Kidney (tissue), 14 donors: ENCODE measurements around the gene ZDHHC3. TPM values are rescaled to one million over a fixed set of nuclear protein-coding genes. Genes with fewer than 3 reads are reported as not detected.

Experiments
- DNase-seq, 5 donors: peaks; one replicate each; pipeline ENCODE4 v3.0.0-alpha.2; 2013 to 2020
- FAIRE-seq: peaks from 2 replicates; lab custom pipeline; 2012; peaks lifted over from hg19 to GRCh38; lab: Jason Lieb, UNC
- H3K27ac ChIP-seq, 2 donors: one replicate each; pipeline ENCODE4 v1.7.0; 2013; ENCODE audit warnings: low read depth in 2 of 2, low read length in 2 of 2, inconsistent platforms in 1 of 2
- H3K27me3 ChIP-seq: one replicate; pipeline ENCODE4 v1.7.1; 2013; ENCODE audit warnings: low read length, inconsistent platforms; ENCODE audit not compliant: control insufficient read depth, insufficient read depth
- H3K36me3 ChIP-seq, 3 donors: one replicate each; pipeline versions ENCODE4 v1.7.0 to v1.7.1; 2013; ENCODE audit warnings: low read length in 3 of 3, control low read depth in 1 of 3, inconsistent platforms in 1 of 3; ENCODE audit not compliant: insufficient read depth in 3 of 3, control insufficient read depth in 2 of 3
- H3K4me1 ChIP-seq, 3 donors: one replicate each; pipeline versions ENCODE4 v1.7.0 to v1.7.1; 2013; ENCODE audit warnings: low read length in 3 of 3, inconsistent platforms in 1 of 3, low read depth in 1 of 3; ENCODE audit not compliant: control insufficient read depth in 2 of 3, insufficient read depth in 2 of 3
- H3K4me3 ChIP-seq, 3 donors: one replicate each; pipeline versions ENCODE4 v1.7.0 to v1.8.1; 2013; ENCODE audit warnings: low read length in 3 of 3, control low read depth in 1 of 3, inconsistent platforms in 1 of 3
- H3K9ac ChIP-seq, 3 donors: one replicate each; pipeline versions ENCODE4 v1.7.0 to v1.7.1; 2013; ENCODE audit warnings: low read length in 3 of 3, control low read depth in 1 of 3, inconsistent platforms in 1 of 3
- H3K9me3 ChIP-seq, 3 donors: one replicate each; pipeline versions ENCODE4 v1.7.0 to v1.7.1; 2013; ENCODE audit warnings: low read length in 3 of 3, control low read depth in 1 of 3, inconsistent platforms in 1 of 3; ENCODE audit not compliant: control insufficient read depth in 2 of 3, insufficient read depth in 1 of 3
- intact Hi-C: fragments of 100-400 bp; cut with DNase I; formaldehyde crosslinking; loops from one replicate; pipeline ENCODE4 v1.11.1; 2022
- polyA plus RNA-seq: library from polyadenylated mRNA; stranded (reverse); fragments of 350-450 nt; fragmentation: Illumina TruSeq; extraction: RNeasy Lipid Tissue Mini Kit (QIAGEN cat#74804); gene quantifications from one replicate; pipeline ENCODE4 v1.2.3, GENCODE V29; 2014; ENCODE audit warnings: low read depth, low replicate concordance; ENCODE audit not compliant: insufficient read depth
- total RNA-seq: library from RNA; stranded (reverse); fragmentation: NEBNext Ultra II Directional; extraction: Animal tissue kit (Norgen Biotek cat#: 25700); gene quantifications from one replicate; pipeline ENCODE4 v1.2.1, GENCODE V29; 2021
- TF ChIP-seq, protein P1 (sequence below): IDR thresholded peaks from 3 replicates; pipeline ENCODE4 v1.5.1; 2012; ENCODE audit warnings: mild to moderate bottlenecking, moderate library complexity, borderline replicate concordance; ENCODE audit not compliant: insufficient read depth; ENCODE audit errors: extremely low read depth
- donor health status: control.
- donor health status: control.
- donor health status: control.
- donor health status: control.
- donor health status: control.
- donor health status: DM: yes; HTN: yes; CAD: no.
- donor health status: Normal renal cell carcinoma (clear cell type).

ZDHHC3 gene
- total and polyA plus RNA-seq, 2 donors from 2014 or later = 60.2 to 71.5 TPM

GRCh38 chr3:44923632-44924456 lies 52.1 kb downstream of the ZDHHC3 start:
- no peak for DNase-seq

DNA sequence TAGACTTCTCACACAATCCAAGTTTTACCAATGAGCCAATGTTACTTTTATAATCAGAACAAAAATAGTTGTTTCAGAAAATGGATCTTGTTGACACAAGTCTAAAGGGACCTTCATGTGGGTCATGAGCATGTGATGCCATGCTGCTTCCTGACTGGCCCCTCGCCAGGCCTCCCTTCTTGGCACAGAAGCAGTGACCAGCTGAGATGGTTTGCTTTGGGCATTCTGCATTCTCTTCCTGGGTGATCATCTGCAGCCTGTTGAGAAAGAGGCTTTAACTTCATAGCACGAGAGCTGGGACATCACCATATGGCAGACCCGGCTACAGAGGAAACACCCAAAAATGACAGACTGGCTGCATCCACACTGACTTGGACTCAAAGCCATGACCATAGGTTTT lies 55.9 kb downstream of the ZDHHC3 start:
- intact Hi-C loops = no loop called here
- Histone ChIP-seq H3K27me3 (no peaks in the 10 kb centered on the region), H3K27ac (no peak overlapping the region), H3K9me3 (no peaks in the 10 kb centered on the region), H3K4me3 (no peak overlapping the region), H3K36me3 (peaks cover 0 to 7% (median 0%) of the 10 kb centered on the region in 3 donors), H3K4me1 (peaks cover 0 to 2% (median 0%) of the 10 kb centered on the region in 3 donors), H3K9ac (no peak overlapping the region)
- TF ChIP-seq, protein P1, sequence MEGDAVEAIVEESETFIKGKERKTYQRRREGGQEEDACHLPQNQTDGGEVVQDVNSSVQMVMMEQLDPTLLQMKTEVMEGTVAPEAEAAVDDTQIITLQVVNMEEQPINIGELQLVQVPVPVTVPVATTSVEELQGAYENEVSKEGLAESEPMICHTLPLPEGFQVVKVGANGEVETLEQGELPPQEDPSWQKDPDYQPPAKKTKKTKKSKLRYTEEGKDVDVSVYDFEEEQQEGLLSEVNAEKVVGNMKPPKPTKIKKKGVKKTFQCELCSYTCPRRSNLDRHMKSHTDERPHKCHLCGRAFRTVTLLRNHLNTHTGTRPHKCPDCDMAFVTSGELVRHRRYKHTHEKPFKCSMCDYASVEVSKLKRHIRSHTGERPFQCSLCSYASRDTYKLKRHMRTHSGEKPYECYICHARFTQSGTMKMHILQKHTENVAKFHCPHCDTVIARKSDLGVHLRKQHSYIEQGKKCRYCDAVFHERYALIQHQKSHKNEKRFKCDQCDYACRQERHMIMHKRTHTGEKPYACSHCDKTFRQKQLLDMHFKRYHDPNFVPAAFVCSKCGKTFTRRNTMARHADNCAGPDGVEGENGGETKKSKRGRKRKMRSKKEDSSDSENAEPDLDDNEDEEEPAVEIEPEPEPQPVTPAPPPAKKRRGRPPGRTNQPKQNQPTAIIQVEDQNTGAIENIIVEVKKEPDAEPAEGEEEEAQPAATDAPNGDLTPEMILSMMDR = no peak
- FAIRE-seq (no peak), DNase-seq (no peak)

More at GRCh38 chr3:44923632-44924456, 52.1 kb downstream of the ZDHHC3 start:
- Histone ChIP-seq H3K9ac (no peak overlapping the region), H3K9me3 (no peaks in the 10 kb centered on the region), H3K36me3 (peaks cover 0 to 20% (median 15%) of the 10 kb centered on the region in 3 donors), H3K27ac (no peak overlapping the region), H3K4me3 (no peak overlapping the region), H3K4me1 (peaks cover 0 to 2% (median 0%) of the 10 kb centered on the region in 3 donors), H3K27me3 (no peaks in the 10 kb centered on the region)
- FAIRE-seq = no peak
- TF ChIP-seq, protein P1 = no peak
- intact Hi-C loops = no loop called here

GRCh38 chr3:44918581-44918980 lies 57.4 kb downstream of the ZDHHC3 start:
- Histone ChIP-seq H3K4me3 (no peak overlapping the region), H3K36me3 (peaks cover 0 to 7% (median 0%) of the 10 kb centered on the region in 3 donors), H3K9ac (no peak overlapping the region), H3K4me1 (no peaks in the 10 kb centered on the region), H3K27me3 (no peaks in the 10 kb centered on the region), H3K9me3 (no peaks in the 10 kb centered on the region), H3K27ac (no peak overlapping the region)
- FAIRE-seq (no peak), DNase-seq (no peak)
- intact Hi-C loops = no loop called here
- TF ChIP-seq, protein P1 = no peak
